OCI-LY1 (cell line): ENCODE measurements around the gene WSCD2.

Source experiments
- EZH2 ChIP-seq: fragments of 200-600 bp; sonication (generic), shearing (Covaris generic); IDR thresholded peaks from 2 replicates; pipeline ENCODE4 v1.8.0; 2017; ENCODE audit warnings: borderline replicate concordance, mixed run types, mild to moderate bottlenecking, antibody characterized with exemption, low read length, moderate library complexity, mixed read lengths
- TF ChIP-seq, protein P1 (sequence below): fragments of 200-600 bp; sonication (generic), shearing (Covaris generic); IDR thresholded peaks from 2 replicates; pipeline ENCODE4 v1.5.1; 2017; ENCODE audit warnings: mild to moderate bottlenecking, antibody characterized with exemption, low read length, moderate library complexity, mixed read lengths

- TF ChIP-seq, protein P1, sequence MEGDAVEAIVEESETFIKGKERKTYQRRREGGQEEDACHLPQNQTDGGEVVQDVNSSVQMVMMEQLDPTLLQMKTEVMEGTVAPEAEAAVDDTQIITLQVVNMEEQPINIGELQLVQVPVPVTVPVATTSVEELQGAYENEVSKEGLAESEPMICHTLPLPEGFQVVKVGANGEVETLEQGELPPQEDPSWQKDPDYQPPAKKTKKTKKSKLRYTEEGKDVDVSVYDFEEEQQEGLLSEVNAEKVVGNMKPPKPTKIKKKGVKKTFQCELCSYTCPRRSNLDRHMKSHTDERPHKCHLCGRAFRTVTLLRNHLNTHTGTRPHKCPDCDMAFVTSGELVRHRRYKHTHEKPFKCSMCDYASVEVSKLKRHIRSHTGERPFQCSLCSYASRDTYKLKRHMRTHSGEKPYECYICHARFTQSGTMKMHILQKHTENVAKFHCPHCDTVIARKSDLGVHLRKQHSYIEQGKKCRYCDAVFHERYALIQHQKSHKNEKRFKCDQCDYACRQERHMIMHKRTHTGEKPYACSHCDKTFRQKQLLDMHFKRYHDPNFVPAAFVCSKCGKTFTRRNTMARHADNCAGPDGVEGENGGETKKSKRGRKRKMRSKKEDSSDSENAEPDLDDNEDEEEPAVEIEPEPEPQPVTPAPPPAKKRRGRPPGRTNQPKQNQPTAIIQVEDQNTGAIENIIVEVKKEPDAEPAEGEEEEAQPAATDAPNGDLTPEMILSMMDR, result no peak
- TF ChIP-seq EZH2, result no peak
Measured at GRCh38 chr12:108169708-108170107, 40.6 kb downstream of the WSCD2 start.
